ENCODE data around the gene APBA2.

DNA sequence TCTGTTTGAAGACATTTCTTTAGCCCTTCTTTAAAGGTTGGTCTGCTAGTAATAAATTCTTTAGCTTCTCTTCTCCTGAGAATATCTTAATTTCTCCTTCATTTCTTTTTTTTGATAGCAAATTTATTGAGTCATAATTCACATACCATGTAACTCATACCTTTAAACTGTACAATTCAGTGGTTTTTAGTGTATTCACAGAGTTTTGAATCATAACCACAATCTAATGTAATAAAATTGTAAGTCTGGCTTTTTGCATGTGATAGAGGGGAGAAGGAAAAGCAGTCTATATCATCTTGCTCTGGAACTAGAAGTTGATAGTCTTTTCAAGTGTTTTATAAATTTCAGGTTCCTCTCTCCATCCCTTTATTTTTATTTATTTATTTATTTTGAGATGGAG, 81.3 kb downstream of the APBA2 start:
- TF ChIP-seq, protein P1, sequence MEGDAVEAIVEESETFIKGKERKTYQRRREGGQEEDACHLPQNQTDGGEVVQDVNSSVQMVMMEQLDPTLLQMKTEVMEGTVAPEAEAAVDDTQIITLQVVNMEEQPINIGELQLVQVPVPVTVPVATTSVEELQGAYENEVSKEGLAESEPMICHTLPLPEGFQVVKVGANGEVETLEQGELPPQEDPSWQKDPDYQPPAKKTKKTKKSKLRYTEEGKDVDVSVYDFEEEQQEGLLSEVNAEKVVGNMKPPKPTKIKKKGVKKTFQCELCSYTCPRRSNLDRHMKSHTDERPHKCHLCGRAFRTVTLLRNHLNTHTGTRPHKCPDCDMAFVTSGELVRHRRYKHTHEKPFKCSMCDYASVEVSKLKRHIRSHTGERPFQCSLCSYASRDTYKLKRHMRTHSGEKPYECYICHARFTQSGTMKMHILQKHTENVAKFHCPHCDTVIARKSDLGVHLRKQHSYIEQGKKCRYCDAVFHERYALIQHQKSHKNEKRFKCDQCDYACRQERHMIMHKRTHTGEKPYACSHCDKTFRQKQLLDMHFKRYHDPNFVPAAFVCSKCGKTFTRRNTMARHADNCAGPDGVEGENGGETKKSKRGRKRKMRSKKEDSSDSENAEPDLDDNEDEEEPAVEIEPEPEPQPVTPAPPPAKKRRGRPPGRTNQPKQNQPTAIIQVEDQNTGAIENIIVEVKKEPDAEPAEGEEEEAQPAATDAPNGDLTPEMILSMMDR (conservative IDR thresholded peaks at IDR 0.05; ENCODE audit: low read depth, low read length): no peak
- no peak for TF ChIP-seq EZH2 (IDR thresholded peaks at IDR 0.05; ENCODE audit: borderline replicate concordance, low read depth, low read length, poor library complexity, severe bottlenecking)
